ENCODE measurements around the gene AKAP4. TPM values are rescaled to one million over a fixed set of nuclear protein-coding genes. Genes with fewer than 3 reads are reported as not detected.

The AKAP4 gene
- not detected in 2 replicates for total RNA-seq (2014; rRNA removed; shearing (Covaris generic))

- no peak for DNase-seq (ENCODE audit: low read depth)
These were observed at the start of gene AKAP4 for GRCh38 chrX:50200907-50201306. Gene AKAP4, minus strand, starts transcription at chrX:50201007. Its CDS starts 118 bp downstream, at chrX:50200889.

- DNase-seq (ENCODE audit: low read depth), result peak; percentile 32
These were observed 10.7 kb upstream of the AKAP4 start for GRCh38 chrX:50211510-50211909.

GRCh38 chrX:50206753-50207152 lies 5.9 kb upstream of the AKAP4 start:
- DNase-seq (ENCODE audit: low read depth), result no peak

GRCh38 chrX:50204364-50204899 lies 3.6 kb upstream of the AKAP4 start, which contains the start of gene CCNB3:
Gene CCNB3, plus strand, starts transcription at chrX:50204765. Its CDS starts 80,399 bp downstream, at chrX:50285164.
- peak; percentile 86 for DNase-seq (ENCODE audit: low read depth)

- no peak for DNase-seq (ENCODE audit: low read depth)
These were observed 1.7 kb upstream of the AKAP4 start for GRCh38 chrX:50202539-50202938.

- DNase-seq (ENCODE audit: low read depth), result peak; percentile 27
These were observed 2.5 kb downstream of the AKAP4 start for GRCh38 chrX:50198348-50198747.

- DNase-seq (ENCODE audit: low read depth), result no peak
These were observed 11.8 kb downstream of the AKAP4 start for GRCh38 chrX:50188859-50189600.

- no peak for DNase-seq (ENCODE audit: low read depth)
These were observed 16.9 kb downstream of the AKAP4 start for GRCh38 chrX:50183891-50184290.

GRCh38 chrX:50180073-50180940 lies 20.5 kb downstream of the AKAP4 start:
- DNase-seq (ENCODE audit: low read depth), result peak; percentile 29

GRCh38 chrX:50169717-50170116 lies 31.1 kb downstream of the AKAP4 start:
- DNase-seq (ENCODE audit: low read depth), result no peak

GRCh38 chrX:50168241-50168687 lies 32.5 kb downstream of the AKAP4 start:
- DNase-seq (ENCODE audit: low read depth), result peak; percentile 28

GRCh38 chrX:50167366-50167765 lies 33.4 kb downstream of the AKAP4 start:
- DNase-seq (ENCODE audit: low read depth), result no peak

GRCh38 chrX:50165727-50166126 lies 35.1 kb downstream of the AKAP4 start:
- DNase-seq (ENCODE audit: low read depth), result no peak

- DNase-seq (ENCODE audit: low read depth), result peak; percentile 21
These were observed 39.7 kb downstream of the AKAP4 start for GRCh38 chrX:50161127-50161526.

- DNase-seq (ENCODE audit: low read depth), result no peak
These were observed 42.2 kb downstream of the AKAP4 start for GRCh38 chrX:50158593-50158992.

GRCh38 chrX:50157545-50158135 lies 43.2 kb downstream of the AKAP4 start:
- peak; percentile 54 for DNase-seq (ENCODE audit: low read depth)

- DNase-seq (ENCODE audit: low read depth), result no peak
These were observed 46.4 kb downstream of the AKAP4 start for GRCh38 chrX:50154429-50154828.

- DNase-seq (ENCODE audit: low read depth), result no peak
These were observed 48.4 kb downstream of the AKAP4 start for GRCh38 chrX:50152456-50152855.

- DNase-seq (ENCODE audit: low read depth), result no peak
These were observed 52.8 kb downstream of the AKAP4 start for GRCh38 chrX:50147972-50148371.
